HepG2 (cell line): ENCODE results near the gene NPB. TPM values are rescaled to one million over a fixed set of nuclear protein-coding genes. Genes with fewer than 3 reads are reported as not detected.

ENCODE experiments used
- GABPB1 ChIP-seq: IDR thresholded peaks from 2 replicates; pipeline ENCODE4 v1.6.1; 2016; ENCODE audit warnings: mild to moderate bottlenecking, missing genetic modification reagents, moderate library complexity, missing compliant biosample characterization
- KDM3A ChIP-seq: IDR thresholded peaks from 2 replicates; pipeline ENCODE4 v1.6.1; 2018; ENCODE audit warnings: low read depth, missing compliant biosample characterization
- MED8 ChIP-seq: sonication (generic); formaldehyde crosslinking; IDR thresholded peaks from 2 replicates; pipeline ENCODE4 v1.8.1; 2023; ENCODE audit warnings: mild to moderate bottlenecking, missing genetic modification reagents; ENCODE audit not compliant: insufficient replicate concordance
- NFKB2 ChIP-seq: sonication (generic); formaldehyde crosslinking; IDR thresholded peaks from 2 replicates; pipeline ENCODE4 v1.4.0; 2020; ENCODE audit warnings: missing genetic modification reagents, borderline replicate concordance
- PLRG1 ChIP-seq: fragments of 450-650 bp; conservative IDR thresholded peaks from 2 replicates; pipeline ENCODE4 v1.6.1; 2016
- RAD51 ChIP-seq: fragments of 450-650 bp; IDR thresholded peaks from 2 replicates; pipeline ENCODE4 v1.6.1; 2016; ENCODE audit warnings: borderline replicate concordance
- RBM39 ChIP-seq: fragments of 200-400 bp; formaldehyde crosslinking; IDR thresholded peaks from one replicate; pipeline ENCODE4 v1.6.1; 2018; ENCODE audit warnings: antibody characterized with exemption, mild to moderate bottlenecking, low read depth, low read length; ENCODE audit not compliant: poor library complexity, severe bottlenecking
- SMARCE1 ChIP-seq: fragments of 450-650 bp; IDR thresholded peaks from 2 replicates; pipeline ENCODE4 v1.6.1; 2017; ENCODE audit warnings: borderline replicate concordance
- SP4 ChIP-seq: sonication (generic); formaldehyde crosslinking; IDR thresholded peaks from 2 replicates; pipeline ENCODE4 v1.8.1; 2023; ENCODE audit warnings: mild to moderate bottlenecking, missing genetic modification reagents
- TCF12 ChIP-seq, 2 experiments: fragments of 450-650 bp in 1 of 2; sonication (generic) in 1 of 2; formaldehyde crosslinking in 1 of 2; IDR thresholded peaks; 2 replicates each; pipeline versions ENCODE4 v1.6.1 to v1.8.0; 2017 to 2022; ENCODE audit warnings: antibody characterized with exemption in 1 of 2, mild to moderate bottlenecking in 1 of 2, missing genetic modification reagents in 1 of 2, moderate library complexity in 1 of 2
- ZC3H4 ChIP-seq: sonication (generic); formaldehyde crosslinking; IDR thresholded peaks from 2 replicates; pipeline ENCODE4 v1.4.0; 2020; ENCODE audit warnings: missing genetic modification reagents, borderline replicate concordance
- ZNF510 ChIP-seq: sonication (generic); formaldehyde crosslinking; IDR thresholded peaks from 2 replicates; pipeline ENCODE4 v1.4.0; 2020; ENCODE audit warnings: low read depth, mild to moderate bottlenecking, missing genetic modification reagents
- ZNF629 ChIP-seq: sonication (generic); formaldehyde crosslinking; conservative IDR thresholded peaks from 2 replicates; pipeline ENCODE4 v1.5.0; 2020; ENCODE audit warnings: missing genetic modification reagents
- ZNF720 ChIP-seq: sonication (generic); formaldehyde crosslinking; IDR thresholded peaks from 2 replicates; pipeline ENCODE4 v1.4.0; 2020; ENCODE audit warnings: missing genetic modification reagents
- ZNF780A ChIP-seq: sonication (generic); formaldehyde crosslinking; IDR thresholded peaks from 2 replicates; pipeline ENCODE4 v1.8.0; 2022; ENCODE audit warnings: mild to moderate bottlenecking, missing genetic modification reagents, moderate library complexity
- polyA plus RNA-seq, 8 experiments: library from polyadenylated mRNA; depleted of rRNA in 3 of 8; stranded (reverse) in 7 of 8; unstranded in 1 of 8; fragments of >200 nt; fragmentation: Illumina TruSeq in 4 of 8; extraction: Trizol in 4 of 8; gene quantifications; 2 replicates each; pipeline versions ENCODE4 v1.2.1 to v1.2.3, GENCODE V29; 2011 to 2016; ENCODE audit warnings: low read depth in 4 of 8, missing spikeins in 1 of 8, mixed read lengths in 1 of 8; ENCODE audit not compliant: insufficient read depth in 1 of 8
- total RNA-seq, 5 experiments: library from RNA; depleted of rRNA; stranded (reverse); fragments of >200 nt; fragmentation: Illumina TruSeq; extraction: Trizol; gene quantifications; 2 replicates each; pipeline ENCODE4 v1.2.3, GENCODE V29; 2016; ENCODE audit warnings: low read depth in 1 of 5
- TF ChIP-seq, protein P1 (sequence below): sonication (generic); formaldehyde crosslinking; IDR thresholded peaks from 2 replicates; pipeline ENCODE4 v1.4.0; 2020; ENCODE audit warnings: mild to moderate bottlenecking, missing genetic modification reagents, borderline replicate concordance
- TF ChIP-seq, protein P2 (sequence below): sonication (generic); formaldehyde crosslinking; conservative IDR thresholded peaks from 2 replicates; pipeline ENCODE4 v1.4.0; 2020; ENCODE audit warnings: missing genetic modification reagents
- TF ChIP-seq, protein P3 (sequence below): sonication (generic); formaldehyde crosslinking; IDR thresholded peaks from 2 replicates; pipeline ENCODE4 v1.5.0; 2020; ENCODE audit warnings: mild to moderate bottlenecking, missing genetic modification reagents
- TF ChIP-seq, protein P4 (sequence below): IDR thresholded peaks from 2 replicates; pipeline ENCODE4 v1.6.1; 2016; ENCODE audit warnings: low read depth

The NPB gene
- total and polyA plus RNA-seq, 2 of the 13 experiments (the other 11 are each of a cell fraction or from before 2014, with no cell fraction given): 0.11 to 0.93 TPM

DNA sequence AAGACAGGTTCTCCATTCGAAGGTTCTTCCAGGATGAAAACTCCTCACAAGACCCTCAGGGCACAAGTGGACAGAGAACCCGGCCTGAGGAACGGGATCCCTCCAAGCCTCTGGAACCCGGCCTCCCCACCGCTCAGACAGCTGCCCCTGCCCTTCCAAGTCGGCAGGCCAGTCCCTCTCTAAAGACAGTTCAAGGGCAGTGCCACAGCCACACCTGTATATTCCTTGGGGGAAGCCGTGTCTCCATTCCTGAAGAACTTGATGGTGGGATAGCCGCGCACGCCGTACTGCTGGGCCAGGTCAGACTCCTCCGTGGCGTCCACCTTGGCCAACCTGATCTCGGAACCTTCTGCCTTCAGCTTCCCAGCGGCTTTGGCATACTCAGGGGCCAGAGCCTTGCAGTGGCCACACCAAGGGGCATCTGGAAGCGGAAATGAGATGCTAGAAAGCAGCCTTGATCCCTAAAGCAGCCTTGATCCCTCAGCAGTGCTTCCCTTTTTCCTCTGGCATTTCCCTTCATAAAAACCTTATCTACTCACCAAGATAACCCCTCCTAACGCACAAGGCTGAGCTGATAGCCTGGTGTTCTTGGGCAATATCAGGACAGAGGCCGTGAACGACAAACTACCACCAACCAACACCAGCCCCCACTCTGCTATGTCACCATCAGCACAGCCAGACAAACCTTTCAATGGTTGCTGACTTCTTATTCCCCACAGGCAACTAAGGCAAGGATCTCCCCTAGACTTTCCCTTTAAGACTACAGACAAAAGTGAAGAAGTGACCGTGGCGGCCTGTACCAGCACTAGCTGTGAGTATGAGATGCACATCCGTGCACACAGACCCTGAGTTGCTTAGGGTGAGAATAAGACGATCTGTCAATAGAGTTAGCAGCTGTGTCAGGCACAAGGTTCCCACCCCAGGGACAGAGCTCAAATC, 42.8 kb upstream of the NPB start (continued):
- TF ChIP-seq, protein P1, sequence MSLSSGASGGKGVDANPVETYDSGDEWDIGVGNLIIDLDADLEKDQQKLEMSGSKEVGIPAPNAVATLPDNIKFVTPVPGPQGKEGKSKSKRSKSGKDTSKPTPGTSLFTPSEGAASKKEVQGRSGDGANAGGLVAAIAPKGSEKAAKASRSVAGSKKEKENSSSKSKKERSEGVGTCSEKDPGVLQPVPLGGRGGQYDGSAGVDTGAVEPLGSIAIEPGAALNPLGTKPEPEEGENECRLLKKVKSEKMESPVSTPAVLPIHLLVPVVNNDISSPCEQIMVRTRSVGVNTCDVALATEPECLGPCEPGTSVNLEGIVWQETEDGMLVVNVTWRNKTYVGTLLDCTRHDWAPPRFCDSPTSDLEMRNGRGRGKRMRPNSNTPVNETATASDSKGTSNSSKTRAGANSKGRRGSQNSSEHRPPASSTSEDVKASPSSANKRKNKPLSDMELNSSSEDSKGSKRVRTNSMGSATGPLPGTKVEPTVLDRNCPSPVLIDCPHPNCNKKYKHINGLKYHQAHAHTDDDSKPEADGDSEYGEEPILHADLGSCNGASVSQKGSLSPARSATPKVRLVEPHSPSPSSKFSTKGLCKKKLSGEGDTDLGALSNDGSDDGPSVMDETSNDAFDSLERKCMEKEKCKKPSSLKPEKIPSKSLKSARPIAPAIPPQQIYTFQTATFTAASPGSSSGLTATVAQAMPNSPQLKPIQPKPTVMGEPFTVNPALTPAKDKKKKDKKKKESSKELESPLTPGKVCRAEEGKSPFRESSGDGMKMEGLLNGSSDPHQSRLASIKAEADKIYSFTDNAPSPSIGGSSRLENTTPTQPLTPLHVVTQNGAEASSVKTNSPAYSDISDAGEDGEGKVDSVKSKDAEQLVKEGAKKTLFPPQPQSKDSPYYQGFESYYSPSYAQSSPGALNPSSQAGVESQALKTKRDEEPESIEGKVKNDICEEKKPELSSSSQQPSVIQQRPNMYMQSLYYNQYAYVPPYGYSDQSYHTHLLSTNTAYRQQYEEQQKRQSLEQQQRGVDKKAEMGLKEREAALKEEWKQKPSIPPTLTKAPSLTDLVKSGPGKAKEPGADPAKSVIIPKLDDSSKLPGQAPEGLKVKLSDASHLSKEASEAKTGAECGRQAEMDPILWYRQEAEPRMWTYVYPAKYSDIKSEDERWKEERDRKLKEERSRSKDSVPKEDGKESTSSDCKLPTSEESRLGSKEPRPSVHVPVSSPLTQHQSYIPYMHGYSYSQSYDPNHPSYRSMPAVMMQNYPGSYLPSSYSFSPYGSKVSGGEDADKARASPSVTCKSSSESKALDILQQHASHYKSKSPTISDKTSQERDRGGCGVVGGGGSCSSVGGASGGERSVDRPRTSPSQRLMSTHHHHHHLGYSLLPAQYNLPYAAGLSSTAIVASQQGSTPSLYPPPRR (CRISPR knock-in tag): 0 out of 2 replicates have a peak, but pooled peaks have one; percentile 10
- TF ChIP-seq, protein P2, sequence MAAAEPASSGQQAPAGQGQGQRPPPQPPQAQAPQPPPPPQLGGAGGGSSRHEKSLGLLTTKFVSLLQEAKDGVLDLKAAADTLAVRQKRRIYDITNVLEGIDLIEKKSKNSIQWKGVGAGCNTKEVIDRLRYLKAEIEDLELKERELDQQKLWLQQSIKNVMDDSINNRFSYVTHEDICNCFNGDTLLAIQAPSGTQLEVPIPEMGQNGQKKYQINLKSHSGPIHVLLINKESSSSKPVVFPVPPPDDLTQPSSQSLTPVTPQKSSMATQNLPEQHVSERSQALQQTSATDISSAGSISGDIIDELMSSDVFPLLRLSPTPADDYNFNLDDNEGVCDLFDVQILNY (CRISPR knock-in tag): no peak
- TF ChIP-seq GABPB1 (no peak), KDM3A (CRISPR knock-in tag) (peak; percentile 8; the same call in 1 of the 2 replicates), ZNF780A (no peak), ZC3H4 (CRISPR knock-in tag) (peak; percentile 4; the same call in 1 of the 2 replicates), PLRG1 (no peak), NFKB2 (CRISPR knock-in tag) (no peak), RBM39 (no peak), RAD51 (no peak), SP4 (CRISPR knock-in tag) (no peak), SMARCE1 (no peak), MED8 (CRISPR knock-in tag) (peak; percentile 61), TCF12 (IDR thresholded peaks at IDR 0.05) (no peak), TCF12 (CRISPR knock-in tag; IDR thresholded peaks at IDR 0.05) (no peak), ZNF510 (CRISPR knock-in tag) (no peak), ZNF629 (CRISPR knock-in tag) (no peak), ZNF720 (CRISPR knock-in tag) (no peak)
- TF ChIP-seq, protein P3, sequence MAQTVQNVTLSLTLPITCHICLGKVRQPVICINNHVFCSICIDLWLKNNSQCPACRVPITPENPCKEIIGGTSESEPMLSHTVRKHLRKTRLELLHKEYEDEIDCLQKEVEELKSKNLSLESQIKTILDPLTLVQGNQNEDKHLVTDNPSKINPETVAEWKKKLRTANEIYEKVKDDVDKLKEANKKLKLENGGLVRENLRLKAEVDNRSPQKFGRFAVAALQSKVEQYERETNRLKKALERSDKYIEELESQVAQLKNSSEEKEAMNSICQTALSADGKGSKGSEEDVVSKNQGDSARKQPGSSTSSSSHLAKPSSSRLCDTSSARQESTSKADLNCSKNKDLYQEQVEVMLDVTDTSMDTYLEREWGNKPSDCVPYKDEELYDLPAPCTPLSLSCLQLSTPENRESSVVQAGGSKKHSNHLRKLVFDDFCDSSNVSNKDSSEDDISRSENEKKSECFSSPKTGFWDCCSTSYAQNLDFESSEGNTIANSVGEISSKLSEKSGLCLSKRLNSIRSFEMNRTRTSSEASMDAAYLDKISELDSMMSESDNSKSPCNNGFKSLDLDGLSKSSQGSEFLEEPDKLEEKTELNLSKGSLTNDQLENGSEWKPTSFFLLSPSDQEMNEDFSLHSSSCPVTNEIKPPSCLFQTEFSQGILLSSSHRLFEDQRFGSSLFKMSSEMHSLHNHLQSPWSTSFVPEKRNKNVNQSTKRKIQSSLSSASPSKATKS (CRISPR knock-in tag): no peak
- TF ChIP-seq, protein P4, sequence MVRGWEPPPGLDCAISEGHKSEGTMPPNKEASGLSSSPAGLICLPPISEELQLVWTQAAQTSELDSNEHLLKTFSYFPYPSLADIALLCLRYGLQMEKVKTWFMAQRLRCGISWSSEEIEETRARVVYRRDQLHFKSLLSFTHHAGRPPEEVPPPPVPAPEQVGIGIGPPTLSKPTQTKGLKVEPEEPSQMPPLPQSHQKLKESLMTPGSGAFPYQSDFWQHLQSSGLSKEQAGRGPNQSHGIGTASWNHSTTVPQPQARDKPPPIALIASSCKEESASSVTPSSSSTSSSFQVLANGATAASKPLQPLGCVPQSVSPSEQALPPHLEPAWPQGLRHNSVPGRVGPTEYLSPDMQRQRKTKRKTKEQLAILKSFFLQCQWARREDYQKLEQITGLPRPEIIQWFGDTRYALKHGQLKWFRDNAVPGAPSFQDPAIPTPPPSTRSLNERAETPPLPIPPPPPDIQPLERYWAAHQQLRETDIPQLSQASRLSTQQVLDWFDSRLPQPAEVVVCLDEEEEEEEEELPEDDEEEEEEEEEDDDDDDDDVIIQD: 0 out of 2 replicates have a peak, but pooled peaks have one; percentile 20
